HG02588 (cell line): ENCODE results near the gene MPZL3.

ENCODE experiments used
- ATAC-seq: cut with Tn5 transposase; IDR thresholded peaks from one replicate; pipeline ENCODE4 v1.9.1; 2021; ENCODE audit warnings: mild to moderate bottlenecking, moderate library complexity; ENCODE audit not compliant: unreplicated experiment

MPZL3 gene

DNA sequence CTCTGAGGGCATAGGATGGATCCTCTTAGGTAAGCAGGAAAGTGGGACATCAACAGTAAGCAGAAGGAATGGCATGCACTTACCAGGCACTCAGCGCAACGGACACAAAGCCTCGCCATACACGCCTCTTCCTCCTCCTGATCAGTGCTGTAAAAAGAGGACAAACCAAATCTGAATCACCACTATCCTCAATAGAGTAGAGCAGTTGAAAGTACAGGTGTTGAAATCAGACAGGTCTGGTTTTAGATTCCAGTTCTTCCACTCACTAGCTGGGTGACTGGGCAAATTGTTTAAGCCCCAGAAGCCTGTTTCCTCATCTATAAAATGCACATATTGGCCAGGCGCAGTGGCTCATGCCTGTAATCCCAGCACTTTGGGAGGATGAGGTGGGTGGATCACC, 18.8 kb downstream of the MPZL3 start:
- no peak for ATAC-seq

GRCh38 chr11:118232659-118233058, 19.5 kb downstream of the MPZL3 start:
- ATAC-seq, result no peak

- ATAC-seq, result no peak
Measured at GRCh38 chr11:118231461-118231860, 20.7 kb downstream of the MPZL3 start.

- ATAC-seq, result no peak
Measured at GRCh38 chr11:118230088-118230487, 22.1 kb downstream of the MPZL3 start.

DNA sequence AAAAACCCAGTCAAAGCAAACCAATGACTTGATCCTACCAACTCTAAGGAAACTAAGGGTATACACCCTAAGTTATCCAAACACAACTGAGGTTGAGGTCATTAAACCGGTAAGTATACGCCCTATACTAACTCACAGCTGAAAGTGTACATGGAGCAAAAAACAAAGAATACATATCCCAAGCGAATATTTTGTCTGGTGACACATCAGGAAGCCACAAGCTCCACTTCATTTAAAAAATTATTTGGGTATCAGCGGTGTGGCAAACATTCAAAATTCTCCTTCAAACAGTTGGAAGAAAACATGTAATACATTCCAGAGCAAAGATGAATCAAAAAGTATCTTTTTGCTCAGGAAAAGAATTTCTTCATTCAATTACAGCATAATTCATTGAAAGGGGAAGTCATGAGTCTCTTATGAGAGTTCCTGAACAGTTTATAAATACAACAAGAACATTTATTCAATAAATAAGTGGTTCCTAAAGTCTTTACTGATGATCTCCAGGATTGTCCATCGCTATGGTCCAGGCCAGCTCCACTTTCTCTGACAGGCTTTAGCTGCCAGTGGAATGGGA, 22.8 kb downstream of the MPZL3 start:
- no peak for ATAC-seq

DNA sequence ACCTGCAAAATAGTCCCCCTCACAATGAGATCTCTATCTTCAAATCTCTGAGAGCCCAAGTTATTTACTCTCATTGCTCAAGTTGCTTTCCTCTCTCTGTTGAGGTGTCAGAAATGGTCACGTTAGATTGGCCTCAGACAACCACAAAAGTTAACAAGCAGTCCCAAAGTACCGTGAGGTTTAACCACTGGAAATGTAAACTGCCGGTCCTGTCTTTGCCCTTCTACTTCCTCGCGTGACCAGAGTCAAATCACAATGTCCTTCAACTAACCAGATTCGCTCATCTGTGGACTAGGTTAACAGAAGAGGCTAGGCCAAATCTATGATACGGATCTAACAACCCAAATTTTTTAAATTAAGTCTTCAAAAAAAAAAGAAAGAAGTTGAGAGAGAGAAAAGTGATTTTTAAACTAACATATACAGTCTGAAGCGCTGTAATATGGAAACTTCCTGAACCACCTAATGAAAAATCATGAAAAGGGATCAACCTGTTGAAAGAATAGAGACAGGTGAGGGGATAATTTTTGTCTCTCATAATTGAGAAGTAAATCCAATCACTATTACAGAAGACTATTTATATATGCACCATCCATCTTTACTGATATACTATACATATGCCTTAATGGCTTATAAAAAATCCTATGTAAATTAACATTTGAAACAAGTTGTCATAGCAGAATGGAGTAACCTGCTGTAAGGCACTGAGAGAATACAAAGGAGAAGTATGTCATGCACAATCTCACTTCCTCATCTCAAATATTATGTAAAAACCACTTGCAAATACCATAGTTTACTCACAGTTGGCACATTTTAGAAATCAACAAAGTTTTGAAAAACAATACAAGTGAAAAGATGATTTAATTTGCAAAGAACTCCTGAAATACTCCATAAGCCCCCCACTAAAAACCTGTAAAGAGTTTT, 24.0 kb downstream of the MPZL3 start:
- ATAC-seq, result peak; percentile 68

GRCh38 chr11:118226781-118227180, 25.4 kb downstream of the MPZL3 start:
- no peak for ATAC-seq

- ATAC-seq, result no peak
Measured at GRCh38 chr11:118226296-118226695, 25.9 kb downstream of the MPZL3 start.

GRCh38 chr11:118224511-118225188, 27.5 kb downstream of the MPZL3 start, which contains the start of gene JAML:
JAML (minus strand) TSS chr11:118225011; CDS start chr11:118214866, 10,145 bp downstream.
- peak; percentile 54 for ATAC-seq

DNA sequence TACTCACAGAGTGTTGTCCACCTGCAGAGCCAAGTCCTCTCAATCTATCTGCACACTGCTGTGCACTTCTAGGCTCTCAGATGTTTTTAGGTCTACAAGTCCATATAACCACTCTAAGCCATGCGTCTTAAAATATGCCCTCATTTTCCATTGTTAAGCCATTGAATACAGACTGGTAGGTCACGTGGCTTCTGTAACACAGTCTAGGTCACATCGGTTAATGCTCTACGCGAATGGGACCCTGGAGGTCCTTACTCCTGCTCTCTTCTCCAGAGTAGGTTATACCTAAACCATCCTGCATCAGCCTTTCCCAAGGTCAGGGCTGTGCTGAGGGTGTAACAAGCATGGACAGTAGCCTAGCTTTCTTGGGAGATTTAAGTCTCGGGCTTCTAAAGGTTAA, 28.2 kb downstream of the MPZL3 start:
- no peak for ATAC-seq

GRCh38 chr11:118223570-118223969, 28.6 kb downstream of the MPZL3 start:
- no peak for ATAC-seq

DNA sequence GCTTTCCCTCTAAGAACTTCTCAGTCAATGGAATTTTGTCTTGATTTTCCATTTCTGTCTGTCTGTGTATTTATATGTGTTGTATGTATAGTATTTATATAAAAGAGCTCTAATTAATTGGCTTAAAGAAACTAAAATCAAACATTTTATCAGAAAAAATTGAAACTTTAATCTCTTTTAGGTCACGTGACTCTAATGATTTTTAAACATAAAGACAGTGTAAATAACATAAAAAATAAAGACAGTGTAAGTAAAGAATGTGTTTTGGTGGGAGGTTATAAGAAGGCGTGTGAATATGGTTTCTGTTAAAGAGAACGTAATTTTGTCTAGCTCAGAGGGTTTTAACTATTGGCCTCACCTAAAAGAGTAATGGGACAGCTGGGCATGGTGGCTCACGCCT, 29.7 kb downstream of the MPZL3 start:
- no peak for ATAC-seq

DNA sequence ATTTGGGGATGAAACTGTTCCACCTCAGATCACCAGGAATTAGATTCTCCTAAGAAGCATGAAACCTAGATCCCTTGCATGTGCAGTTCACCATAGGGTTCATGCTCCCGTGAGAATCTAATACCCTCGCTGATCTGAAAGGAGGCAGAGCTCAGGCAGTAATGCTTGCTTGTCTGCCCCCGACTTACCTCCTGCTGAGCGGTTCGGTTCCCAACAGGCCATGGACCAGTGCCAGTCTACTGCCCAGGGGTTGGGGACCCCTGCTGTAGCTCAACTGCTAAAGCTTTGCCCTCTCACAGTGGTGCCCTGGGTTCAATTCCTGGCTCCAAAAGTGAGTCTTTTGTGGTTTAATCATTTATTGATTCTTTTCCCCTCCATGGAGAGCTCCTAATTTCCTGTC, 30.7 kb downstream of the MPZL3 start:
- no peak for ATAC-seq

- no peak for ATAC-seq
Measured at GRCh38 chr11:118219732-118220131, 32.4 kb downstream of the MPZL3 start.

DNA sequence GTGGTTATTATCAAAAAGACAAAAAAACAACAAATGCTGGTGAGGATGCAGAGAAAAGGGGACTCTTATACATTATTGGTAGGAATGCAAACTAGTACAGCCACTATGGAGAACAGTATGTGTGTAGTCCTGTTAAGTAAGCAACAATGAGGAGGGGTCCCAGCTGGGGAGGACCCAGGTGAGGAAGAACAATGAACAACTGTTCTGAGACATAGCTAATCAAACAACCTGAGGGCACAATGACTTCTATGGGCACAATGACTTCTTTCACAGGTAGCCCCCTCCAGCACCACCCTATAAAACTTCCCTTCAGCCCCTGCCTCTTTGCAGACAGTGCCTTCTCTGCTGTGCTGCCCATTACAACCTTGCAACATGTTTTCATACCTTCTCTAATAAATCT, 32.9 kb downstream of the MPZL3 start:
- ATAC-seq, result no peak

DNA sequence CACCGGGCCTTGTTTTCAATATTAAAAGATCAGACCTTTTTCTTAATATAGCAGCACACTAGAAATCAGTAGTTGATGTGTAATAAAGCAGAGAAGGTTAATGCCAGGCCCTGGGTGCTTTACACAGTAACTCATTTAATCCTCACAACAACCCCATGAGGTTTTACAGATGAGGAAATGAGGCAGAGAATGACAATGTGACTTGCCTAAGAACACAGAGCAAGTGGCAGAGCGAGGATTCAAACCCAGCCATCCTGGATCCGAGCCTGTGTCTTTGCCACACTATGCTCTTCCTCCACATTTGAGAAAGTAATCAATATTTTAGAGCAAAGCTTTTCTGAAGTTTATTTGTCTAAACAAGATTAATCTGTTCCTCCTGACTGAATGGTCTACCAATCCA, 34.6 kb downstream of the MPZL3 start:
- no peak for ATAC-seq

DNA sequence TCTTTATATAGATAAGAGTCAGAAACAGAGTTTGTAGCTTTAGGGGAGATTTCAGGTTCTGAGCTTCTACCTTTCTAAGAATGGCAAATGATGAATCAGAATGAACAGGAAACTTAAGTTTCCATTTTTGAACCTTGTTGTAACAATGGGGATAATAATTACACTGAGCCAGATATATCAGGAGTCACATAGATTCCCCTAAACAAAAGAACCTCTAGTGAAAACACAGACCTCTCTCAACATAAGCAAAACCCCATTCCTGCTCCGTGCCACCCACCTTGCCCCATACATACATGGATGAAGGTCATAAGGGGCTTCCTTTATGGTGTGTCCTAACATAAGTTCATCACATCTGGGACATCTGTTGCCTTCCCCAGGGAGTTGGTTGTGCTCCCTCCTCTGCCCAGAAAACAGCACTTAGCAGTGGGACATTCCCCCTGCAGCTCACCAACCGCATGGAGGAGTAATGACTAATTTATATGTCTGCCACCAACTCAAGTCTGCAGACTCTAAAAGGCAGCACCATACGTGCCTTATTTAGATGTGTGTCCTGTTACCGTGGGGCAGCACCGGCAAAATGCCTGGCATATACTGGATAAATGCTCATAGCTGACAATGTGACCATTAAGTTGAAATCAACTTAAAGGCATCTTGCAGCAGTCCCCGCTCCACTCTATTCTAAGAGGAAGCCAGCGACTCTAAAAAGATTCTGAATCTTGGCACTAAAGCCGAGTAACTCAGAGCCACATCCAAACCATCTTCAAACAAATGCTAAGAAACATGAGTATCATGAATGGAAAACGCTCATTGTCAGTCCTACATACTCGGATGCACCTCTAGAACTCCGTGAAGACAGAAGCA, 35.3 kb downstream of the MPZL3 start:
- peak; percentile 58 for ATAC-seq

GRCh38 chr11:118215765-118216164, 36.4 kb downstream of the MPZL3 start:
- no peak for ATAC-seq

DNA sequence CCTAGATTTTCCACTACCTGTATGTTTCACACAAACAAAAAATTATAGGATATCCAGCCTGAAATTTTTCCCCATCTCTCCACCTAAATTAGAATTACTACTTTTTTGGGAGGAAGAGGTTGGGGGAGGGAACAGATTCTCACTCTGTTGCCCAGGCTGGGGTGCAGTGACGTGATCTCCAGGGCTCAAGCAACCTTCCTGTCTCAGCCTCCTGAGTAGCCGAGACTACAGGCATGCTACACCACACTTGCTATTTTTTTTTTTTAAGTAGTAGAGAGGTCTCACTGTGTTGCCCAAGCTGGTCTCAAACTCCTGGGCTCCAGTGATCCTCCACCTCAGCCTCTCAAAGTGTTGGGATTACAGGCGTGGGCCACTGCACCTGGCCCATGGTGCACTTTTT, 36.9 kb downstream of the MPZL3 start:
- no peak for ATAC-seq

GRCh38 chr11:118214210-118214914, 37.8 kb downstream of the MPZL3 start:
- no peak for ATAC-seq
